Fibroblast of villous mesenchyme (primary cell): Measurements from ENCODE around the gene HSF4. TPM values are rescaled to one million over a fixed set of nuclear protein-coding genes. Genes with fewer than 3 reads are reported as not detected.
A peak's percentile ranks its signal among the peaks of the same experiment; 100 is the strongest.

Experiments
- DNase-seq: peaks from one replicate; pipeline ENCODE4 v3.0.0-alpha.2; 2010; ENCODE audit warnings: low read depth
- H3K4me3 ChIP-seq: 2 replicates; pipeline ENCODE4 v1.5.1; 2011; ENCODE audit warnings: low read depth, mild to moderate bottlenecking, low read length
- total RNA-seq: library from RNA; depleted of rRNA; stranded (reverse); fragments of >200 nt; gene quantifications from 2 replicates; pipeline ENCODE4 v1.2.3, GENCODE V29; 2012
- TF ChIP-seq, protein P1 (sequence below): IDR thresholded peaks from 2 replicates; pipeline ENCODE4 v1.5.1; 2012; ENCODE audit warnings: low read depth, mild to moderate bottlenecking, low read length; ENCODE audit not compliant: insufficient read depth

Gene HSF4
- total RNA-seq, 1 donor = 3.0 TPM

GRCh38 chr16:67190448-67191399 lies 26.2 kb downstream of the HSF4 start:
- TF ChIP-seq, protein P1, sequence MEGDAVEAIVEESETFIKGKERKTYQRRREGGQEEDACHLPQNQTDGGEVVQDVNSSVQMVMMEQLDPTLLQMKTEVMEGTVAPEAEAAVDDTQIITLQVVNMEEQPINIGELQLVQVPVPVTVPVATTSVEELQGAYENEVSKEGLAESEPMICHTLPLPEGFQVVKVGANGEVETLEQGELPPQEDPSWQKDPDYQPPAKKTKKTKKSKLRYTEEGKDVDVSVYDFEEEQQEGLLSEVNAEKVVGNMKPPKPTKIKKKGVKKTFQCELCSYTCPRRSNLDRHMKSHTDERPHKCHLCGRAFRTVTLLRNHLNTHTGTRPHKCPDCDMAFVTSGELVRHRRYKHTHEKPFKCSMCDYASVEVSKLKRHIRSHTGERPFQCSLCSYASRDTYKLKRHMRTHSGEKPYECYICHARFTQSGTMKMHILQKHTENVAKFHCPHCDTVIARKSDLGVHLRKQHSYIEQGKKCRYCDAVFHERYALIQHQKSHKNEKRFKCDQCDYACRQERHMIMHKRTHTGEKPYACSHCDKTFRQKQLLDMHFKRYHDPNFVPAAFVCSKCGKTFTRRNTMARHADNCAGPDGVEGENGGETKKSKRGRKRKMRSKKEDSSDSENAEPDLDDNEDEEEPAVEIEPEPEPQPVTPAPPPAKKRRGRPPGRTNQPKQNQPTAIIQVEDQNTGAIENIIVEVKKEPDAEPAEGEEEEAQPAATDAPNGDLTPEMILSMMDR = no peak
- peak; percentile 77 for DNase-seq
- H3K4me3 ChIP-seq = no peak overlapping the region

DNA sequence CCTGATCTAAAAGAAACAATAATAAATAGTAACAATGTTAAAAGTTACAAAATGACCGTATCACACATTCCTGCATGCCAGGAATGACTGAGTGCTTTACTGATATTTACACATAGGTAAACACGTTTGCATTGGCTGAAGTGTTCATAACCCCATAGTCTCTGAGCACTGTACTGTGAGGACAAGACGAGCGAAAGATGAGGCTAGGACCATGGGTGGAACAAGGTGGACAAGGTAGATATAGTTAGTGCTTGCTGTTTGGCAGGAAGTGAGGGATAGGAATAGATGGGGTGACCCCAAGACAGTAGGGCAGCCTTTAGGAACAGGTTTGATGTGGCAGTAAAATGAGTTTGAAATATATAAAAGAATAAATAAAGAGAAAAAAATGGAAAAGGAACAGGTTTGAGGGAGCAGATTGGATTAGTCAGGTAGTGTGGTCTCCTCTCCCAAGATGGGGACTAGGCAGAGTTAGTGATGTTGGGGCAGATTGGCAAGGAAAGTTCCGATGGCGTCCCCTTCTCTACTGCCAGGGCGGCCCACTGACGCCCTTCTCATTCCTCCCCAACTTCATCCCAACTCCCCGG lies 27.0 kb downstream of the HSF4 start:
- TF ChIP-seq, protein P1 = no peak
- no peak for DNase-seq
- peak overlapping the region; percentile 51 for H3K4me3 ChIP-seq

- peak; percentile 95 for DNase-seq
- TF ChIP-seq, protein P1 = no peak
- peak within 1 kb of the TSS; percentile 96 for H3K4me3 ChIP-seq
Measured at GRCh38 chr16:67191995-67192681, 27.6 kb downstream of the HSF4 start, which contains the start of gene E2F4. Gene E2F4 (plus strand): TSS chr16:67192155. CDS start chr16:67192228, 73 bp downstream.

DNA sequence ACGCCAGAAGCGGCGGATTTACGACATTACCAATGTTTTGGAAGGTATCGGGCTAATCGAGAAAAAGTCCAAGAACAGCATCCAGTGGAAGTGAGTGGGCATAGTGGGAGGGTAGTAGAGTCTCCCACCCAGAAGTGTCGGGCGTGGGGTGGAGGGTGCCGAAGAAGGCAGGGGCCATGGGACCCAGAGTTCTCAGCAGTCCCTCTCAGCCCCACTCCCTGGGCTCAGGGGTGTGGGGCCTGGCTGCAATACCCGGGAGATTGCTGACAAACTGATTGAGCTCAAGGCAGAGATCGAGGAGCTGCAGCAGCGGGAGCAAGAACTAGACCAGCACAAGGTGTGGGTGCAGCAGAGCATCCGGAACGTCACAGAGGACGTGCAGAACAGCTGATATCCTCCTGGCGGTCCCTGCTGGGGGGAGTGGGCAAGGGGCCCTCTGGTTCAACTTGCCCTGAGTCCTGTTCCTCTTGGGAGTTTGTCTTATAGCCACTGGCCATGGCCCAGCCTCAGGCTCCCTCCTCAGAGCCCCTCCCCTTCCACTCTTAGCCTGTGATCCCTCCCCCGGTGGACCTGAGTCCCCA lies 28.3 kb downstream of the HSF4 start:
- peak overlapping the region; percentile 96 for H3K4me3 ChIP-seq
- no peak for DNase-seq
- TF ChIP-seq, protein P1 = no peak

DNA sequence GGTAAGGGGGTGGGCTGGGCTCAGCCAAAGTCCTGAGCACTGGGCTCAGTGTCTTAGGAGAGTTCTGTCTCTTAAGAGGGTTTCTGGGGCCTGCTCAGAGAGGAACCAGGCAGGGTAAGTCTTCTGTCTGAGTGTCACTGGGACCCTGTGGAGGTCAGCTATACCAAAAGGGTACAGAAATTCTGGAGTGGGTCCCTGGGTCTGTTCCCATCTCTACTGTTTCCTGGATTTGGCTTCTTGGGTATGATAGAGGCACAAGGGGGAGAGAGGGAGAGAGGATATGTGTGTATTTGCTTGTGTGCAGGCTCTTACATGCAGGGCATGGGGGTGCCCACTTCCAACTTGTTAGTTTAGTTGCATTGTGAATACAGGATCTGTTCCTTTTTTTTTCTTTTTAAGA lies 29.0 kb downstream of the HSF4 start:
- no peak for DNase-seq
- H3K4me3 ChIP-seq = peak overlapping the region; percentile 96
- TF ChIP-seq, protein P1 = no peak

DNA sequence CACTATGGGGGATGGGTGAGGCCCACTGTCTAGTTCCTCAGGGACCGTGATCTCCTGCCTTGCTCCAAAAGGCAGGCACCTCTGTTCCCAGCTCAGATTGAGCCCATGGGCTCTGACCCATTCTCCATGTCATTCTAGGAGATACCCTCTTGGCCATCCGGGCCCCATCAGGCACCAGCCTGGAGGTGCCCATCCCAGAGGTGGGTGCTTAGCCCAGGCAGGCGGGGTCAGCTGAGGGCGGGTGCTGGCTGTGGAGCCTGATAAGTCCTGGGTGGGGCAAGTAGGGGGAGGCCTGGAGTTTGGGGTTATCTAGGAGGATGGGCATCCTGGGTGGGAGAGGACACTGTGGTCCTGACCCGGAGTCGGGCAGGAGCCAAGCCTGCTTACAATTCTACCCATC lies 29.7 kb downstream of the HSF4 start:
- TF ChIP-seq, protein P1 = no peak
- no peak for DNase-seq

More for the DNA sequence above, 29.7 kb downstream of the HSF4 start:
- H3K4me3 ChIP-seq = no peak overlapping the region
